Osteoblast (primary cell): ENCODE data around the gene DCLK1. TPM values are rescaled to one million over a fixed set of nuclear protein-coding genes. Genes with fewer than 3 reads are reported as not detected.

Source experiments
- DNase-seq: peaks from one replicate; pipeline ENCODE4 v3.0.0; 2011; ENCODE audit warnings: low spot score, mixed read lengths; ENCODE audit not compliant: insufficient read length; ENCODE audit errors: missing footprints
- H2AFZ ChIP-seq: 2 replicates; pipeline ENCODE4 v1.6.0; 2011; ENCODE audit warnings: mild to moderate bottlenecking, low read length
- H3K27ac ChIP-seq: 2 replicates; pipeline ENCODE4 v1.5.1; 2011; ENCODE audit warnings: mild to moderate bottlenecking, low read depth, low read length, moderate library complexity
- H3K27me3 ChIP-seq: 2 replicates; pipeline ENCODE4 v1.6.0; 2012; ENCODE audit warnings: mild to moderate bottlenecking, control low read depth, inconsistent platforms, low read length, moderate library complexity; ENCODE audit not compliant: insufficient read depth
- H3K36me3 ChIP-seq: 2 replicates; pipeline ENCODE4 v1.5.1; 2011; ENCODE audit warnings: mild to moderate bottlenecking, low read length, control low read depth, moderate library complexity; ENCODE audit not compliant: insufficient read depth
- H3K4me1 ChIP-seq: 2 replicates; pipeline ENCODE4 v1.5.1; 2011; ENCODE audit warnings: mild to moderate bottlenecking, low read length, control low read depth, moderate library complexity; ENCODE audit not compliant: insufficient read depth
- H3K4me2 ChIP-seq: 2 replicates; pipeline ENCODE4 v1.6.0; 2011; ENCODE audit warnings: mild to moderate bottlenecking, low read length; ENCODE audit not compliant: insufficient read depth
- H3K4me3 ChIP-seq: fragments of 200-600 bp; sonication (generic); 3 replicates; pipeline ENCODE4 v1.5.1; 2012; ENCODE audit warnings: mild to moderate bottlenecking, low read length, inconsistent platforms; ENCODE audit not compliant: insufficient read depth
- H3K79me2 ChIP-seq: 2 replicates; pipeline ENCODE4 v1.6.0; 2012; ENCODE audit warnings: mild to moderate bottlenecking, low read length, control low read depth, inconsistent platforms; ENCODE audit not compliant: insufficient read depth
- H3K9me3 ChIP-seq: 2 replicates; pipeline ENCODE4 v1.5.1; 2011; ENCODE audit warnings: low read depth, low read length, control low read depth
- H4K20me1 ChIP-seq: 2 replicates; pipeline ENCODE4 v1.6.0; 2012; ENCODE audit warnings: mild to moderate bottlenecking, low read length, control low read depth; ENCODE audit not compliant: insufficient read depth
- total RNA-seq: library from RNA; depleted of rRNA; stranded (reverse); fragments of >200 nt; gene quantifications from 2 replicates; pipeline ENCODE4 v1.2.3, GENCODE V29; 2012
- TF ChIP-seq, protein P1 (sequence below): IDR thresholded peaks from 2 replicates; pipeline ENCODE4 v1.5.1; 2011; ENCODE audit warnings: mild to moderate bottlenecking, low read depth, low read length, moderate library complexity; ENCODE audit errors: extremely low read depth

Gene DCLK1
- total RNA-seq, 1 donor, result 132 TPM

DNA sequence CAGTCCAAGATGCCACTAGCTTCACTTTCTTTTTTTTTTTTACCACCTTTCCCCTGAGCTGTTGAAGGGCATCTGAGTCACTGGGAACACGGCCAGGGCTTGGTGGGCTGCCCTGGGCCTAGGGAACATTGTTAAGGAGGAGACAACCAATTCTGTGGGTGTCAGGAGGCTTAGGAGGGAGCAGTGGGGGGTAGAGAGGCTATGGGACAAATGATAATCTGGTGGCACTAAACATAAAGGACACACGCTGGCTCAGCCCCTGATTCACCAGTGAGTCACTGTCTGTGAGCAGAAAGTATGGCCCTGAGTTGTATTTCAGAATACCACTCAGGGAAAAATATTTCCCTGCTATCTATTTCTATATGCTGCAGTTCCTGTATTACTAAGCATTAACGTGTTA is 207.8 kb downstream of the DCLK1 start:
- no peaks in the 10 kb centered on the region for H3K27me3 ChIP-seq
- peak overlapping the region; percentile 15 for H3K27ac ChIP-seq
- H3K4me3 ChIP-seq, result peak overlapping the region; percentile 5
- H2AFZ ChIP-seq, result no peak overlapping the region
- DNase-seq, result peak; percentile 84
- no peaks in the 10 kb centered on the region for H4K20me1 ChIP-seq
- no peaks in the 10 kb centered on the region for H3K79me2 ChIP-seq
- TF ChIP-seq, protein P1, sequence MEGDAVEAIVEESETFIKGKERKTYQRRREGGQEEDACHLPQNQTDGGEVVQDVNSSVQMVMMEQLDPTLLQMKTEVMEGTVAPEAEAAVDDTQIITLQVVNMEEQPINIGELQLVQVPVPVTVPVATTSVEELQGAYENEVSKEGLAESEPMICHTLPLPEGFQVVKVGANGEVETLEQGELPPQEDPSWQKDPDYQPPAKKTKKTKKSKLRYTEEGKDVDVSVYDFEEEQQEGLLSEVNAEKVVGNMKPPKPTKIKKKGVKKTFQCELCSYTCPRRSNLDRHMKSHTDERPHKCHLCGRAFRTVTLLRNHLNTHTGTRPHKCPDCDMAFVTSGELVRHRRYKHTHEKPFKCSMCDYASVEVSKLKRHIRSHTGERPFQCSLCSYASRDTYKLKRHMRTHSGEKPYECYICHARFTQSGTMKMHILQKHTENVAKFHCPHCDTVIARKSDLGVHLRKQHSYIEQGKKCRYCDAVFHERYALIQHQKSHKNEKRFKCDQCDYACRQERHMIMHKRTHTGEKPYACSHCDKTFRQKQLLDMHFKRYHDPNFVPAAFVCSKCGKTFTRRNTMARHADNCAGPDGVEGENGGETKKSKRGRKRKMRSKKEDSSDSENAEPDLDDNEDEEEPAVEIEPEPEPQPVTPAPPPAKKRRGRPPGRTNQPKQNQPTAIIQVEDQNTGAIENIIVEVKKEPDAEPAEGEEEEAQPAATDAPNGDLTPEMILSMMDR, result no peak
- no peaks in the 10 kb centered on the region for H3K36me3 ChIP-seq
- H3K9me3 ChIP-seq, result no peaks in the 10 kb centered on the region
- peaks cover 38% of the 10 kb centered on the region for H3K4me1 ChIP-seq
- H3K4me2 ChIP-seq, result peak overlapping the region; percentile 52

- Histone ChIP-seq H3K79me2 (no peaks in the 10 kb centered on the region), H3K9me3 (no peaks in the 10 kb centered on the region), H3K4me2 (no peak overlapping the region), H2AFZ (no peak overlapping the region), H3K4me3 (no peak overlapping the region), H3K27ac (no peak overlapping the region), H3K36me3 (no peaks in the 10 kb centered on the region), H3K4me1 (peaks cover 37% of the 10 kb centered on the region), H3K27me3 (no peaks in the 10 kb centered on the region), H4K20me1 (no peaks in the 10 kb centered on the region)
- TF ChIP-seq, protein P1, result no peak
- DNase-seq, result no peak
Observed at GRCh38 chr13:35920816-35921215, 210.4 kb downstream of the DCLK1 start.

DNA sequence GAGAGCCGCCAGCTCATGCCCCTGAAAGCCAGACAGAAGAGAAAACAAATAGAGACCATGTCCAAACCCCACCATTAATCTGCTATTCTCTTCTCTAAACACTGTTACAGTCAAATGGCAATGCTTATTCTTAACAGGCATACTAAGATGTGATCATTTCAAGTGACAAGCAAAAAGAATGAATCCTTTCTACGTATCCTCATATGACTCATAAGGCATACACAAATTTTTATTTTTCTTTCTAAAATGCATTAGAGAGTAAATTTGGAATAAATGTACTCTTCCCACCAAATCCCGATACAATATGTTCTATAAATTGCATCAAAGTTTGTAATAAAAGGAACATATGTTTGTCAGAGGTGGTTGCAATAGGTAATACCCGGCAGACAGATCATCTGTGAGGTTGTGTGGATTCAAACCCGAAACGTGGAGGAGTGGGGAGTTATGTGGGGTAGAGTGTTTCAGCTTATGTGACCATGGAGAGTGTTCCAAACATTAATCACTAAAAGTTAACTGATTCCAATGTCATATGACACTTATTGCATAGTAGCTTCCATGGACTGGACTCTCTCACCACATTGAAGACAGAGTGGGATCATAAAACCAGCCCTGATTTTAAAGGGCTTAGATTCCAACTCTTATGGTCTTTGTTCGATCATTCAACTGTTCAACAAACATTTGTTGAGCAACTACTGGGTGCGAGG is 213.1 kb downstream of the DCLK1 start:
- Histone ChIP-seq H3K4me1 (peaks cover 31% of the 10 kb centered on the region), H3K9me3 (no peaks in the 10 kb centered on the region), H3K4me2 (peak overlapping the region; percentile 83), H4K20me1 (no peaks in the 10 kb centered on the region), H3K36me3 (no peaks in the 10 kb centered on the region), H3K27me3 (no peaks in the 10 kb centered on the region), H3K4me3 (peak overlapping the region; percentile 64), H3K79me2 (no peaks in the 10 kb centered on the region), H2AFZ (peak overlapping the region; percentile 90), H3K27ac (peak overlapping the region; percentile 87)
- TF ChIP-seq, protein P1, result no peak
- peak; percentile 58 for DNase-seq

DNA sequence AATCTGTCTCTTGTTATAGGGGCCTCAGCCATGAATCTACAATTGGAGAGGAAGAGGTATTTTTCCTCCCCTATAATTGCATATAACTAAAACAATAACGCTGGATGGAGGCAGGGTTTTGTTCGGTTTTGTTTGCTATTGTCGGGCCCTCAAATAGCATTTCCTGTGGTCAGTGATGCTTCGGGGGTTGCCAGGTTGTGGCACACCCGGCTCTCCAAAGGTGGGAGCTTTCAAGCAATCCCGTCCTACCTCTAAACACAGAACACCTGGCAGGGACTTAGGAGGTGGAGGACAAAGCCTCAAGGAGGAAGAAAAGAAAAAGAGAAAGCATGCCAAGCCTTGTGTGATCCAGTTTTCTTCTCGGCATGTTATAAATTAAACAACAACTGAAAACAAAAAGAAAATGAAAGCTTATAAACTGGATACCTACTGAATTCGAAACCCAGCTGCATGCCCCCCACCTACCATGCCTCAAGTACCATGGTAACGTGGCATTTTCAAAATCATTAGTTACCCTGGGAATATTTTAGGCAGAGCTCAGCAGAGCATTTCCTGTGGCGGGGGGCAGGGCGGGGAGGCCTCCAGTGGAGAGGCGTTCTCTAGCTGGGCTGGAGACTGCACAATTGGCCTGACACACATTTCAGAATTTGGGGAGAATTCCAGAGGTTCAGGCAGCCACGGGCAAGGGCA is 213.8 kb downstream of the DCLK1 start:
- DNase-seq, result no peak
- H3K36me3 ChIP-seq, result no peaks in the 10 kb centered on the region
- H3K27me3 ChIP-seq, result no peaks in the 10 kb centered on the region
- no peaks in the 10 kb centered on the region for H4K20me1 ChIP-seq
- TF ChIP-seq, protein P1, result no peak
- H3K4me2 ChIP-seq, result peak overlapping the region; percentile 83
- H2AFZ ChIP-seq, result peak overlapping the region; percentile 90
- peak overlapping the region; percentile 64 for H3K4me3 ChIP-seq
- H3K79me2 ChIP-seq, result no peaks in the 10 kb centered on the region
- peaks cover 25% of the 10 kb centered on the region for H3K4me1 ChIP-seq
- peak overlapping the region; percentile 87 for H3K27ac ChIP-seq
- H3K9me3 ChIP-seq, result no peaks in the 10 kb centered on the region
